ENCODE measurements around the gene NLRP12.

GRCh38 chr19:53810891-53811290 lies 13.2 kb downstream of the NLRP12 start:
- TF ChIP-seq, protein P1, sequence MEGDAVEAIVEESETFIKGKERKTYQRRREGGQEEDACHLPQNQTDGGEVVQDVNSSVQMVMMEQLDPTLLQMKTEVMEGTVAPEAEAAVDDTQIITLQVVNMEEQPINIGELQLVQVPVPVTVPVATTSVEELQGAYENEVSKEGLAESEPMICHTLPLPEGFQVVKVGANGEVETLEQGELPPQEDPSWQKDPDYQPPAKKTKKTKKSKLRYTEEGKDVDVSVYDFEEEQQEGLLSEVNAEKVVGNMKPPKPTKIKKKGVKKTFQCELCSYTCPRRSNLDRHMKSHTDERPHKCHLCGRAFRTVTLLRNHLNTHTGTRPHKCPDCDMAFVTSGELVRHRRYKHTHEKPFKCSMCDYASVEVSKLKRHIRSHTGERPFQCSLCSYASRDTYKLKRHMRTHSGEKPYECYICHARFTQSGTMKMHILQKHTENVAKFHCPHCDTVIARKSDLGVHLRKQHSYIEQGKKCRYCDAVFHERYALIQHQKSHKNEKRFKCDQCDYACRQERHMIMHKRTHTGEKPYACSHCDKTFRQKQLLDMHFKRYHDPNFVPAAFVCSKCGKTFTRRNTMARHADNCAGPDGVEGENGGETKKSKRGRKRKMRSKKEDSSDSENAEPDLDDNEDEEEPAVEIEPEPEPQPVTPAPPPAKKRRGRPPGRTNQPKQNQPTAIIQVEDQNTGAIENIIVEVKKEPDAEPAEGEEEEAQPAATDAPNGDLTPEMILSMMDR (IDR thresholded peaks at IDR 0.05): no peak
- TF ChIP-seq RXRA (IDR thresholded peaks at IDR 0.05; ENCODE audit: borderline replicate concordance, low read depth) (no peak), FOXJ3 (CRISPR knock-in tag; IDR thresholded peaks at IDR 0.05) (no peak), RAD21 (IDR thresholded peaks at IDR 0.05; ENCODE audit: low read length) (no peak)
- TF ChIP-seq, protein P2, sequence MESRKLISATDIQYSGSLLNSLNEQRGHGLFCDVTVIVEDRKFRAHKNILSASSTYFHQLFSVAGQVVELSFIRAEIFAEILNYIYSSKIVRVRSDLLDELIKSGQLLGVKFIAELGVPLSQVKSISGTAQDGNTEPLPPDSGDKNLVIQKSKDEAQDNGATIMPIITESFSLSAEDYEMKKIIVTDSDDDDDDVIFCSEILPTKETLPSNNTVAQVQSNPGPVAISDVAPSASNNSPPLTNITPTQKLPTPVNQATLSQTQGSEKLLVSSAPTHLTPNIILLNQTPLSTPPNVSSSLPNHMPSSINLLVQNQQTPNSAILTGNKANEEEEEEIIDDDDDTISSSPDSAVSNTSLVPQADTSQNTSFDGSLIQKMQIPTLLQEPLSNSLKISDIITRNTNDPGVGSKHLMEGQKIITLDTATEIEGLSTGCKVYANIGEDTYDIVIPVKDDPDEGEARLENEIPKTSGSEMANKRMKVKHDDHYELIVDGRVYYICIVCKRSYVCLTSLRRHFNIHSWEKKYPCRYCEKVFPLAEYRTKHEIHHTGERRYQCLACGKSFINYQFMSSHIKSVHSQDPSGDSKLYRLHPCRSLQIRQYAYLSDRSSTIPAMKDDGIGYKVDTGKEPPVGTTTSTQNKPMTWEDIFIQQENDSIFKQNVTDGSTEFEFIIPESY (IDR thresholded peaks at IDR 0.05; ENCODE audit: borderline replicate concordance, low read depth): no peak
